Mesodermal cell (in vitro differentiated cells): ENCODE data around the gene SCYGR4.

Source experiments
- H3K27ac ChIP-seq: 2 replicates; pipeline ENCODE4 v1.7.0; 2013; ENCODE audit warnings: mild to moderate bottlenecking, low read depth, low read length, moderate library complexity; ENCODE audit not compliant: severe bottlenecking
- H3K36me3 ChIP-seq: 2 replicates; pipeline ENCODE4 v1.7.1; 2013; ENCODE audit warnings: mild to moderate bottlenecking, low read length, moderate library complexity; ENCODE audit not compliant: control insufficient read depth, insufficient read depth
- H3K4me1 ChIP-seq: one replicate; pipeline ENCODE4 v1.7.1; 2013; ENCODE audit warnings: mild to moderate bottlenecking, low read length; ENCODE audit not compliant: insufficient read depth, control insufficient read depth, poor library complexity, severe bottlenecking
- H3K4me3 ChIP-seq: 2 replicates; pipeline ENCODE4 v1.7.0; 2013; ENCODE audit warnings: low read length, control low read depth, mild to moderate bottlenecking; ENCODE audit not compliant: insufficient read depth, poor library complexity, severe bottlenecking; ENCODE audit errors: extremely low read depth
- H3K9me3 ChIP-seq: 2 replicates; pipeline ENCODE4 v1.7.1; 2013; ENCODE audit warnings: mild to moderate bottlenecking, low read length, moderate library complexity; ENCODE audit not compliant: control insufficient read depth
- WGBS, 2 experiments: methylation state at CpG; one replicate each; pipeline ENCODE4 v1.1.5; 2013; ENCODE audit warnings: missing lambda C conversion rate in 2 of 2; ENCODE audit not compliant: insufficient coverage in 2 of 2; 5-methylcytosine and 5-hydroxymethylcytosine counted together

Gene SCYGR4

DNA sequence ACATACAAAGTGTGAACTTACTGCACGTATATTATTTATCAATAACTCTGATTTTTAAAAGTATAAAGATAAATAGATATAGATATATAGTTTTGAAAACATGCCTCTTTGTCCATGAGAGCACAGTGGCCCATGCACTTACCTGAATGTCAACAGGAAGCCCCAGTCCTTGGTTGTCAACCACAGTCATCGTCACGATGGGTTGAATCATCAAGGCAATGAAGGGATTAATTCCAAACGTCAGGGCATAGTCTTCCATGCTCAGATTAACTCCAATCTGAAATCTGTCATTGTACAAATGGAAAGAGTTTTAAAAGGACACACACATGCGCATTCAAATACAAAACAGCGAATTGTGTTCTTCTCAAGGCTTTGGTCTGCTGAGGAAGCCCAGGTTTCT is 15.5 kb downstream of the SCYGR4 start:
- H3K27ac ChIP-seq = no peak overlapping the region
- no peaks in the 10 kb centered on the region for H3K9me3 ChIP-seq
- H3K4me3 ChIP-seq = no peak overlapping the region
- H3K36me3 ChIP-seq = no peaks in the 10 kb centered on the region
- no peaks in the 10 kb centered on the region for H3K4me1 ChIP-seq
- 86 to 96% methylated on average over 5 of the region's 6 CpGs for WGBS, 2 experiments

DNA sequence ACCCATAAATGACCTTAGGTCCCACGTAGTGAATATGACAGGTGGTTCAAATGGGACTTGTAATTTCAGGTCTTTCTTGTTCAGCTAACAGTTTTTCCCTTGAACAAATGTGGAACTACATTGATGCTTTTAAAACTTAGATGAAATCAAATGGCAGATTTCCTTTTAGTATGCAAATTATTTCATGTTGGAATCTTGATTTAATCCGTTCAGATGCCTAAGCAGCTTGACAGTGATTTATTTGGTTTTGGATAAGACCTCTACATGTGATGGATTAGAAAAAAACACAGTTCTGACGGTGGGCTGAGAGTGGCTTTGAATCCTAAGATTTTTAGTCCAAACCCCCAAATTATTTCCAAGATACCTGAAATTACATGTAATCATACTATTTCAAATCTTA is 16.9 kb downstream of the SCYGR4 start:
- Histone ChIP-seq H3K27ac (no peak overlapping the region), H3K4me3 (no peak overlapping the region), H3K4me1 (no peaks in the 10 kb centered on the region), H3K36me3 (no peaks in the 10 kb centered on the region), H3K9me3 (no peaks in the 10 kb centered on the region)
- WGBS, 2 experiments = 80% methylated on average over 2 of the region's 3 CpGs; no CpG with 5 or more reads in 1 of the 2 experiments

DNA sequence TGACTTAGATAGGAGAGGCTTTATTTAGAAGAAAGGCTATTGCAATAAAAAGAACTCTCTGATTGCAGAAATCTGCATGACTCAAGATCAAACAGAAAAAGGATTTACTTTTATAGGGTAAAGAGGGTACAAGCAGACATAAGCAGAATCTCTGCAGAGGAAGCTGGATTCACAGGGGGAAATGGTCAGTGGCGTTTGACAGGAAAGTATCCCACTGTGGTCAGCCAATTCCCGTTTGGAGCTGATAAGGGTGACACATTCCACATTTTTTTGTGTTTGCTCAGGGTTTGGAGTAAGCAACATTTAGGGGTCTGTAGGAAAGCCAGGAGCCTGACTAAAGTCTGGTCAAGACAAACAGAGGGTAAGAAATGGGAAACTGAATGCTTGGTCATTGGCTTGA is 25.4 kb downstream of the SCYGR4 start:
- WGBS, 2 experiments = 6 to 18% methylated on average over 2 of the region's 2 CpGs

DNA sequence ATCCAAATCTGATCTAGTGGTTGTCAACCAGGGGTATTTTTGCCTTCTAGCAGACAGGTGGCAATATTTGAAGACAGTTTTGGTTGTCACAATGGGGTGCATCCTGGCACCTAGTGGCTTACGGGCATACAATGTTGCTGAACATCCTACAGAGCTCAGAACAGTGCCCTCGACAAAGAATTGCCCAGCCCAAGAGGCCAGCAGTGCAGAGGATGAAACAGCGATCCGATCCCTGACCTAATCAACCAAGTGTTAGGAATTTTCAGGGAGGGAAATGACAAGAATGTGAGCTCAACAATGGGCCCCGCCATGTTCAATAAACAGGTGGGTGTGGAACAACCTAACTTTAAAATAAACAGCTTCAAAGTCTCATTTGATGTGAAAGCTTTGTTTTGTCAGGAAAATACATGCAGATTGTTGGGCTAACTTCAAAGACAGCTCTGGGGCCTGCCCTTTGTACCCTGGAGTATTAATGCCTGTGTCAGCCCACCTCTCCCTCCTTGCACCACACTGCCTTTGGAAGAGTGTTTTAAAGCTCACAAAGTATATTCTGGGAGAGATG is 26.8 kb downstream of the SCYGR4 start:
- peaks cover 11% of the 10 kb centered on the region for H3K4me1 ChIP-seq
- H3K9me3 ChIP-seq = no peaks in the 10 kb centered on the region
- no peaks in the 10 kb centered on the region for H3K36me3 ChIP-seq
- H3K27ac ChIP-seq = no peak overlapping the region
- no peak overlapping the region for H3K4me3 ChIP-seq
- WGBS, 2 experiments = 85 to 93% methylated on average over 4 to 5 of the region's 5 CpGs

More for the DNA sequence above, 25.4 kb downstream of the SCYGR4 start:
- H3K36me3 ChIP-seq = no peaks in the 10 kb centered on the region
- H3K9me3 ChIP-seq = no peaks in the 10 kb centered on the region
- H3K27ac ChIP-seq = peak overlapping the region; percentile 77
- H3K4me3 ChIP-seq = no peak overlapping the region
- H3K4me1 ChIP-seq = peaks cover 11% of the 10 kb centered on the region

DNA sequence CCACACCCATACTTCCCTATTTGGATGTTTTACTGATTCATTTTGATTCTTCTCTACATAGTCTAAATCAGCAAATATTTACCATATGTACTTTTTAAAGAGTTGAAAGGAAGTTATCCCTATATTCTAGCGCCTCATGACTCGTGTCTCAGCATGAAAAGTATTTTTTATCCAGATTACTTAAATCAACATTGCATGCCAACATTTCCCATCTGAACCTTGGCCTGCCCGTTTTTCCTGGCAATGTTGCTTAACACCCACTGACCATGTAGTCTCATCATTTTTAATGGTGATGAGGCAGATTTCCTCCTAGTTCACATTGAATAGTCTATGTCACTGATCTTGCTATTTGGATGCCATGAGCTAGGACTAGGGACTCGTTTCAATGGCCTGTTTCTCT is 36.1 kb downstream of the SCYGR4 start:
- Histone ChIP-seq H3K9me3 (no peaks in the 10 kb centered on the region), H3K36me3 (no peaks in the 10 kb centered on the region), H3K4me1 (peaks cover 8% of the 10 kb centered on the region), H3K4me3 (no peak overlapping the region), H3K27ac (no peak overlapping the region)
- 72 to 83% methylated on average over 2 to 3 of the region's 4 CpGs for WGBS, 2 experiments

DNA sequence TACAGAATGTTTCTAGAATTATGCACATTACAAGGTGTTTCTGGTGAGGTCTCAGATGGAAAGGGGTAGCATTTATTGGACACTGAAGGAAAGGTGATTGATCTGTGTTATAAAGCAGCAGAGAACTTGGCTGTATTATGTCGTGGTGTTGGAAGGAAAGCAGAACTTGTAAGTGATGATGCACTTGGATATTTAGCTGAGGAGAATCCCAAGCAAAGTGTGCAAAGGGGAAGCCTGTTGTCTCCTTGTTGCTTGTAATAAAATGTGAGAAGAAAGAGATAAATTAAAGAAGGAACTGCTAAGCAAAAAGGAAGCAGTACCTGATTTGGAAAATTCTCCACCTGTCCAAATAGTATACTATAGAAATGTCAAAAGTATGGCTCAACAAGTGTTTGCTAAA is 37.1 kb downstream of the SCYGR4 start:
- H3K9me3 ChIP-seq = no peaks in the 10 kb centered on the region
- H3K36me3 ChIP-seq = no peaks in the 10 kb centered on the region
- WGBS, 2 experiments = 89 to 92% methylated on average over 1 of the region's 1 CpG
- H3K27ac ChIP-seq = no peak overlapping the region
- H3K4me1 ChIP-seq = peaks cover 8% of the 10 kb centered on the region
- H3K4me3 ChIP-seq = no peak overlapping the region

DNA sequence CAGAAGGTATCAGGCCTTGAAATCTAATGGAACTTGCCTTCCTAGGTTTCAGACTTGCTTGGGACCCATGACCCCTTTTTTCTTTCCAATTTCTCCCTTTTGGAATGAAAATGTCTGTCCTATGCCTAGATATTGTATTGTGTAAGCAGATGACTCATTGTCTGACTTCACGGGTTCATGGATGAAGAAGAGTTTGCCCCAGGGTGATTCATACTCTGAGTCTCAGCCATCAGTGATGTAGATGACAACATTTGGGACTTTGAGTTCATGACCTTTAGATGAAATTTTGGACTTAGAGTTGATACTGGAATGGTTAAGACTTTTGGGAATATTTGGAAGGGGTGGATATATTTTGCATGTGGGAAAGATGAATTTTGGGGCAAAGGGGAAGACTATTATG is 38.2 kb downstream of the SCYGR4 start:
- Histone ChIP-seq H3K4me1 (peaks cover 8% of the 10 kb centered on the region), H3K36me3 (no peaks in the 10 kb centered on the region), H3K9me3 (no peaks in the 10 kb centered on the region), H3K27ac (no peak overlapping the region), H3K4me3 (no peak overlapping the region)
- 83 to 100% methylated on average over 1 of the region's 1 CpG for WGBS, 2 experiments

DNA sequence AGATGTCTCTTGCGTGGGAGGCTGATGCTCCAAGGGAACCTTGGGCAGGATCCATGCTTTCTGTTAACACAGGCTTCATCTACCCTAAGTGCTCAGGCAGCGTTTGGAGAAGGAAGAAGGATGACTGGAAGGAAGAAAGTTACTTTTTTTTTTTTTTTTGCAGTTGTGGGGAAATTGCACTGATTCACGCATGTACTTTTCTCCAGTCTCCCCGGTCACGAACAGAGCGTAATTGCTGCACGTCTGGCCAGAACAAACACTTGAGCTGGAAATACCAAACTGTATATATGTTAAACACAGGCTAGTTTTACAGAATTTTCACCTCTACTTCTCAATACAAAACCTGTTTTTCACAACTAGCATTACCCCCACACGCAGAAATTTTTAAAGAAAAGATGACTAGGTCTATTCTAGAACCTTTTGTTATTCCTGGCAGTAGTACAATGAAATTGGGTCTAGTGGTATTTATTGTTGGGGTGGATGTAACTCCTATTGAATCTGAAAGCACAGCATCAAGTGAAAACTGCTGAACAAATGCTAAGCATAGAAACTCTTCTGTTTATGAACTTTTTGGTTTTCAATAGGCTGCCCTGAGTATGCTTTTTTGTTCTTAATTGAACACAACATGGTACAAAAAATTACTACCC is 40.0 kb downstream of the SCYGR4 start:
- Histone ChIP-seq H3K4me1 (peaks cover 21% of the 10 kb centered on the region), H3K4me3 (no peak overlapping the region), H3K9me3 (no peaks in the 10 kb centered on the region), H3K27ac (no peak overlapping the region), H3K36me3 (no peaks in the 10 kb centered on the region)
- 90% methylated on average over 2 of the region's 8 CpGs; no CpG with 5 or more reads in 1 of the 2 experiments for WGBS, 2 experiments

DNA sequence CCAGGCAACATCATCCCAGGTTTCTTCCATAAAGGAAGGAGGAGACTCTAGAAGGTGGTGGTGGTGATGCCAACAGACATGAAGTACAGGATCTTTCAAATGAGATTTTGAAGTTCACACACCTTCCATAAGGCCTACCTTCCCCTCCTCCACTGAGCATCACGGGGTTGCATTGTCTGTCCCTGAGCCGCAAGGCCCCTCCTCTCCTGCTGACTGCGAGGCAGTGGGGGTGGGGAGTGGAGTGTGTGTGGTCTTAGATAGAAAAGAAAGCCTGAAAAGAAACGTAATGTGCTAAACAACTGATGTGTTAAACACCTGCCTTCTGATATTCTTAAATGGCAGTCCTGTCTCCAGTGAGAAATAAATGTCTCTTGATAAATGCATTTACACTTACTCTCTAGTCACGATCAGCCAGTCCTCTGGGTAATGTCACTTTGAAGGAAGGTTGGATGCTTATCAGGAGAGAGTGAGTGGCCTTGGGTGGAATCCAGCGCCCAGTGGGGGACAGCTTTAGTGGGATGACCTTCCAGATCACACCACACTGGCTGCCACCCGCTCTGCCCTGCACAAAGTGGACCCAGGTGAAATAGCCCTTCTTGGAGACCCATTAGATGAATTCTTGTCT is 43.8 kb downstream of the SCYGR4 start:
- 100% methylated on average over 1 of the region's 7 CpGs; no CpG with 5 or more reads in 1 of the 2 experiments for WGBS, 2 experiments
- H3K9me3 ChIP-seq = no peaks in the 10 kb centered on the region
- H3K27ac ChIP-seq = no peak overlapping the region
- H3K4me3 ChIP-seq = no peak overlapping the region
- H3K36me3 ChIP-seq = no peaks in the 10 kb centered on the region
- H3K4me1 ChIP-seq = peaks cover 17% of the 10 kb centered on the region

DNA sequence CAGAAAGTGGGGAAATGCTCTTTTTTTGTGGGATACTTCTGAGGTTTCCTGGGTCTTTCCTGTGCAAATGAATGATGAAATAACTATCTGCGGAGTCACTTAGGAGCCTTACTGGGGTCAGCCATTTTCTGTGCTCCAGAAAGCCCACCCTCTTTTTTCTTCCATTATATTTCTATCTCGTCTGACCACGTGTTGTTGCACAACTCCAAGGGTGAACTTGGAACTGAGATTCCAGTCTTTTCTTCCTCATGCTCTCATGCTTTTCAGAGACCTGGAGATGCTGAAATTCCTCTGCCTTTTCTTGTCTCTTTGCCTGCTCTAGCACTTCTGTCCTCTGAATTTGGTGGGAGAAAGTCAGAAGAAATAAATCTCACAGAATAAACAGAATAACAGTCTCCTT is 44.5 kb downstream of the SCYGR4 start:
- no peaks in the 10 kb centered on the region for H3K9me3 ChIP-seq
- H3K27ac ChIP-seq = no peak overlapping the region
- H3K36me3 ChIP-seq = no peaks in the 10 kb centered on the region
- 59 to 90% methylated on average over 2 of the region's 3 CpGs for WGBS, 2 experiments
- no peak overlapping the region for H3K4me3 ChIP-seq
- H3K4me1 ChIP-seq = peaks cover 17% of the 10 kb centered on the region
